NCI-H146 (cell line): ENCODE data around the gene SH3RF3.

Source experiments
- DNase-seq: peaks from one replicate; lab custom pipeline; 2025; lab: John Stamatoyannopoulos, UW

The SH3RF3 gene

DNA sequence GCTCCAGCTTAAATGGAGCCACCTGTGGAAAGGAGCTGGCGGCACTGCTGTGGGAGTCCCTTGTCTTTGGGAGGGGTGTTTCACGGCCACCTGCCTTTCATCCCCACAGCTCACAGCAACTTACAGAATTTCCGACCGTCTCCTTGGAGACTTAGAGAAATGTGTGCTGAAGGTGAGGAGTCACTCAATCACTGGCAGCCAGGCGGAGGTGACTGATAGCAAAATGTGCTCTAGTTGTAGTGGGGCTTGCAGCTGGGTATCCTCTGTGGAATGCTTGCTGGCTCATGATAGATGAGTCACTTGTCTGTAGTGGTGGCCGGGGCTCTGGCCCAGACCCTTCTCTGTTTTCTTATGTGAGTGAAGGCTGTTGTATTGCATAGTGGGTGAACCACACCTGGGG lies 110.7 kb downstream of the SH3RF3 start:
- DNase-seq: no peak

DNA sequence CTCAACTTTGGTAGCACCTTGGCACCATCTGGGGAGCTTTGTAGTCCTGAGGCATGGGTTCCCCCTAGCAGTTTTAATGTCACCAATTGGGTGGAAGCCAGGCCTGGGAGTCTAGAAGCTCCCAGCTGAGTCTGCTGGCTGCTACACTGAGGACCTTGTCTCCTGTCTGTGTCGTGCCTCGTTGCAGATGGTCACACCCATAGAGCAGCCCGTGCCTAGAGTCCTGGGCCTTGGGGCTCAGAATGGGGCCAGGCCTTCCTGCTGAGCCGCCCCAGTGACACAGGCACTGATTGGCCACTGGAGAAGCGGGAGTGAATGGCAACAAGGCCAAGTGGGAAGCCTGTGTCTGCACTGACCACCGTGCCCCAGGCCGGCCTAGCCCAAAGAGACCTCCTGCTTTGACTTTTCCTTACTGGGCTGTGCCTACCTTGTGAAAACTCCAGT lies 113.2 kb downstream of the SH3RF3 start:
- no peak for DNase-seq

GRCh38 chr2:109242654-109243331 lies 113.8 kb downstream of the SH3RF3 start:
- no peak for DNase-seq

DNA sequence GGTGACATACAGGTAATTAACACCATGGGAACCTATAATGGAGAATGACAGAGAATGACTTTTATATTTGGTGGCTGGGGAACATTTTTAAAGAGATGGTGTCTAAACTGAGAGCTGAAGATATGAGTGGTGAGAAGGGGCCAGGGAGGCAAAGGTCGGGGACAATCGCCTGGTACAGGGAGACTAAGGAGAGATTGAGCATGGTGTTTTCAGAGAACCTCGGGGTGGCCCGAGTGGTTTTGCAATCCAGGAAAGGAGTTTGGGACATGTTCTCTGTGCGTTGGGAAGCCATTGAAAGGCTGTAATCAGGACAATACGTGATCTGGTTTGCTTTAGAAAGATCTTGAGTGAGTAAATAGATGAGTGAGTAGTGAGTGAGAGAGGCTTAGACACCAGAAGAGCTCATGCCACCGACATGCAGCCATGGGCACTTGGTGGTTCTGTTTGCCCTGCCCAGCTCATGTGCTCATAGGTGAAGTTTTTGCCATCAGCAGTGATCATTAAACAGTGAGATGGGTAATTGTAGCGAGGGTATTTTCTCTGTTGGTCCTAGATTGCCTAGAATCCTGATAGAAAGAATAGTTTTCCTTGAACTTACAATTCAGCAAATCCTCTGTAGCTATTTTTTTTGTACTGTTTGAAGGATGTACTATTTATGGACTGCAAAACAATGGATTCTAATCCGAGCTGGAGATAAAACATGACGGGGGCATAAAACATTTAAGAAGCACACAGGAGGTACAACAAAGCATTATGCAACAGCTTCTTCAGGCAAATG lies 114.7 kb downstream of the SH3RF3 start:
- no peak for DNase-seq

GRCh38 chr2:109244304-109244582 lies 115.2 kb downstream of the SH3RF3 start:
- no peak for DNase-seq

DNA sequence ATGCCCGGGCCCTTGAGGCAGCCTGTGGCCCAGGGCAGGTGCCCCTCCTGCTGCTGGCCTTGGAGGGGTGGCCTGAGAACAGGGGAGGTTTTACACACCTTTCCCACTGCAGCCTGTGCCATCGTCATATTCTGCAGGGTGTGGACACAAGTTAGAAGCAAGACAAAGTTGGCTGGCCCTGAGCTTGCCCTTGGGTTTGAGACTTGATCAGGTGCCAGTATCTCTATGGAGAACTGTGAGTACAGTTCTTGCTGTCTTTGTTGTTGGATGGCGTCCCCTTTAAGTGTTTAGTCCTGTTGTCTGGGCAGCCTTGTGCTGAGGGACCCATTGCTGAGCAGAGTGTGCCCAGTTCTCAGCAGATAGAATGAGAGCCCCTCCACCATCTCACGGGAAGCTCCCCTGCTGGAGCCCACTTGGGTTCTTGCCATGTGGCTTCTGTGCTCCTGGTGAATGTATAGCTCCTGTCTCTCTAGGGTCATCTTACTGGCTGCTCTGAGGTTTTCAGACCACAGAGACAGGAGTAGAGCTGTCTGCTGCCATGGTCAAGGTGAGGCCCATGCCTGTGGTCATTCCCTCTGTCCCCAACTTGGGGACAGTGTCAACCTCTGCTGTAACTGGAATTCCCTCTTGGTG lies 115.9 kb downstream of the SH3RF3 start:
- no peak for DNase-seq

GRCh38 chr2:109246176-109246575 lies 117.2 kb downstream of the SH3RF3 start:
- DNase-seq: no peak

DNA sequence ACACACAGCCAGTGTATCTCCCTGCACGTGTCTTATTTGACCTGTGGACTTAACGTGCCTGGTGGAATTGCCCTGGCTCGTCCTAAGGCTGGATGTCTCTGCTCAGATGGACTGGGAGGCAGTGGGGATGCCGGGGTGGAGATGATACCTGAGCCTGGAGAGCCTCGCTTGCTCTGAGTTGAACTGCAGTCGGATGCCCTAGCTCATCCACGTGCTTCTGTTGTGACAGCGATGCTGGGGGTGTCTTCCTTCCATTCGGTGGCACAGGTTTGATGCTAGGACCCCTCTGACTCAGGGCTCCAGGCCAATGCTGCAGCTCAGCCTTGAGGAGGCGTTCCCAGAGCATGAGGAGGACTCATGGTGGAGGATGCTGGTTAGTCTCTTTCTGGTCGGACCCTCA lies 117.6 kb downstream of the SH3RF3 start:
- DNase-seq: no peak

- no peak for DNase-seq
Observed at GRCh38 chr2:109247340-109247739, 118.3 kb downstream of the SH3RF3 start.

GRCh38 chr2:109247812-109248211 lies 118.8 kb downstream of the SH3RF3 start:
- no peak for DNase-seq

GRCh38 chr2:109248590-109248989 lies 119.6 kb downstream of the SH3RF3 start:
- DNase-seq: no peak

DNA sequence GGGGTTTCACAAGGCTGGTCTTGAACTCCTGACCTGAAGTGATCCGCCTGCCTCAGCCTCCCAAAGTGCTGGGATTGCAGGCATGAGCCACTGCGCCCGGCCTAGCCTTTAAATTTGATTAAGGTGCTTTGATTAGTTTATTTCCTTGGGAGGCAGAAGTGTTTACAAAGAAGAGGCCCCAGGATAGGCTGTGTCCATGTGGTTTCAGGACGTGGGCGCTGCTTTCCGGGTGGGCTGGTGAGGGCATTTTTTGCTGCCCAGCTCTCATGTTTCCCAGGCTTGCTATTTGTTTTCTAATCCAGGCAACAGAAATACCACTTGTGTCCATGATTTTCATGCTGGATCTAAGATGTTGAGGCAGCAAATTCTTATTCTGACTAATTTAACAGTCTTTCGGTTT lies 124.2 kb downstream of the SH3RF3 start:
- no peak for DNase-seq

- no peak for DNase-seq
Observed at GRCh38 chr2:109254174-109254904, 125.3 kb downstream of the SH3RF3 start.

- no peak for DNase-seq
Observed at GRCh38 chr2:109255654-109256053, 126.6 kb downstream of the SH3RF3 start.

DNA sequence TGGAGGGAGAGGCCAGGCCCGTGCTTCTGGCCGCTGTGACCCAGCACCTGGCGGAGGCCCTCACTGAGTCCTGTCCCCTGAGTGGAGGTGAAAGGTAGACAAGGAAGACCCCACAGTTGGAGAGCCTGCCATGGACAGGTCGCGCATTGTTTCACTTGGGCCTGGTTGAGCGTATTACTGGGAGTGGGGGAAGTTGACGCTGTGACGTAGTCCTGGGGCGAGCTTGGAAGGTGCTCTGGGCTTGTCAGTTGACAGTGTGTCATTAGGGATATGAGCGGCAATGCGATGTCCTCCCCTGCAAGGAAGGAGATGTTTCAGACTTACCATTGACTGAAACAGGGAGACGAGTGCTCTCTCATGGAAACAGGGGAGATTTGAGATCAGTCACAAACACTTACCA lies 127.1 kb downstream of the SH3RF3 start:
- no peak for DNase-seq

DNA sequence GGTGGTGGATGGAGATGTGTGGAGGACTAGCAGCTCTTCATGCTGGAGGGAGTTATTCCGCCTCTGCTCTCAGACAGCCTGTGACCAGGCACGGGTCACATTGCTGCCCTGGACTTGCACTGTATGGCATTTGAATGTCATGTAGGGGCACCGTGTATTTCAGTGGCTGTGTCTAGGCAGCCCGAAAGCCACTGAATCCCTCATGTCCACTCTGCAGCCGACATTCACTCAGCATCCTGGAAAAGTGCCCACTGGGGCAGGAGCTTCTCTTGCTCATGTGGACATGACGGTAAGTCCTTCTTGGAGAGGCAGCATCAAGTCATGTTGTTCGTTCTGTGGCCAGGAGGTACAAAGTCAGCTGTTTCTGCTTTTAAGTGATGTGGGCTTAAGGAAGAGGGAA lies 127.9 kb downstream of the SH3RF3 start:
- no peak for DNase-seq

DNA sequence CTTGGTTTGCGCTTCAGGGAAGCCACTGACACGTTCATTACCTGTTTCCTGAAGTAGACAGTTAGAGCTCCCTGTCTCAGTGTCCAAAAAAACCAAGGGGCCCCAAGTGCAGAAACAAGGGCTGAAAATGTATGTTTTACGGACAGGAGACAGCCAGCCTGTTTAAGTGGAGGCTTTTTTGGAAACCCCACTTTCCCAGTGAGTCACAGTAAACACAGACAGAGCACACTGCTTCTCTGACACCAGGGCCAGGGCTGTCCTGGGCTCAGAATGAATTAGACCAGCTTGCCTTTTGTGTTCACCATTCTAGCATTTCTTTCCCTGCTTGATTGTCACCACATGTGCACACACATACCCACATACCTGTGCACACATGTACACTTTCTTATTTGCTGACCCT lies 128.6 kb downstream of the SH3RF3 start:
- DNase-seq: no peak

DNA sequence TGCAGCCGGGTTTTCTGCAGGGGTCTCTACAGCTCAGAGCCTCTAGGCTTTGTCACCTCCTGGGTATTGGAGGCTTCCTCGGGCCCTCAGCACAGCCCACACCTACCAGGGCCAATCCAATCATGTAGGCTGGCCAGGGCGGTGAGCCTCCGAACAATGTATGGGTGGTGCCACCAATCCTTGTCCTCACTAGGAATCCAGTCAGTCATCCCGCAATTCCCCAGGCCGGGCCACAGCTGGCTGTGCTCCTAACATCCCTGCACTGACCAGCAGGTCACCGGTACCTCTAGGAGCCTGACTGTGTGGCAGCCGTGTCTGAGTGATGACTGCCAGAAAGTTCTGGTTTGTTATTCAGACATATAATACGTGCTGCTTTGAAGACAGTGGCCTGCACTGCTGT lies 129.4 kb downstream of the SH3RF3 start:
- DNase-seq: no peak

- DNase-seq: no peak
Observed at GRCh38 chr2:109258905-109259540, 130.0 kb downstream of the SH3RF3 start.

GRCh38 chr2:109259671-109260070 lies 130.7 kb downstream of the SH3RF3 start:
- DNase-seq: no peak

- no peak for DNase-seq
Observed at GRCh38 chr2:109260116-109260855, 131.3 kb downstream of the SH3RF3 start.
